Activated naive CD8-positive, alpha-beta T cell treated with anti-CD3 and anti-CD28 coated beads, Interleukin-2, amount 10 ng/mL, durations not matched to agents 7 days and 5 days (primary cell): ENCODE data around the gene TFG. TPM values are rescaled to one million over a fixed set of nuclear protein-coding genes. Genes with fewer than 3 reads are reported as not detected.

Experiments
- ATAC-seq: fragments of 150-1000 bp; cut with Tn5 transposase; one replicate; pipeline ENCODE4 v1.10.0; 2021; ENCODE audit warnings: low read depth, moderate library complexity
- POLR2A ChIA-PET: fragments of 350-600 bp; sonication (Branson Sonifier 250); formaldehyde crosslinking; loops from one replicate; lab custom pipeline; 2021; ENCODE audit warnings: antibody characterized with exemption; lab: Charles Lee
- DNase-seq: peaks from one replicate; pipeline ENCODE4 v3.0.0; 2021
- H3K27ac Mint-ChIP-seq: one replicate; pipeline ENCODE4 v1.8.0; 2022; ENCODE audit warnings: mild to moderate bottlenecking, mixed read lengths
- H3K27me3 Mint-ChIP-seq: one replicate; pipeline ENCODE4 v1.8.0; 2022; ENCODE audit warnings: mild to moderate bottlenecking, moderate library complexity, mixed read lengths
- H3K36me3 Mint-ChIP-seq: one replicate; pipeline ENCODE4 v1.8.0; 2021; ENCODE audit warnings: mild to moderate bottlenecking, mixed read lengths
- H3K4me1 Mint-ChIP-seq: one replicate; pipeline ENCODE4 v1.8.0; 2021; ENCODE audit warnings: mixed read lengths
- H3K4me3 Mint-ChIP-seq: one replicate; pipeline ENCODE4 v1.8.0; 2022; ENCODE audit warnings: mild to moderate bottlenecking, moderate library complexity, mixed read lengths
- H3K9me3 Mint-ChIP-seq: one replicate; pipeline ENCODE4 v1.8.0; 2021; ENCODE audit warnings: mixed read lengths
- total RNA-seq, 2 experiments: library from RNA; stranded (reverse); gene quantifications; one replicate each; pipeline ENCODE4 v1.2.3, GENCODE V29; 2021

The TFG gene
- total RNA-seq, 2 experiments from 2014 or later, result 45.1 to 48.4 TPM

- POLR2A ChIA-PET, result no interaction called here
- Mint-ChIP-seq H3K9me3 (peaks cover 2% of the 10 kb centered on the region), H3K4me1 (no peaks in the 10 kb centered on the region), H3K36me3 (no peaks in the 10 kb centered on the region), H3K4me3 (no peak overlapping the region), H3K27me3 (no peaks in the 10 kb centered on the region), H3K27ac (no peak overlapping the region)
- DNase-seq (no peak), ATAC-seq (no peak)
Observed at GRCh38 chr3:100775226-100775625, 65.9 kb downstream of the TFG start.

- DNase-seq, result no peak
- no peak overlapping the region for H3K4me3 Mint-ChIP-seq
- no peaks in the 10 kb centered on the region for H3K36me3 Mint-ChIP-seq
- no peaks in the 10 kb centered on the region for H3K27me3 Mint-ChIP-seq
- no peak for ATAC-seq
- H3K9me3 Mint-ChIP-seq, result peaks cover 2% of the 10 kb centered on the region
- POLR2A ChIA-PET, result no interaction called here
- no peaks in the 10 kb centered on the region for H3K4me1 Mint-ChIP-seq
- no peak overlapping the region for H3K27ac Mint-ChIP-seq
Observed at GRCh38 chr3:100775669-100776068, 66.4 kb downstream of the TFG start.

GRCh38 chr3:100776097-100776729 lies 66.9 kb downstream of the TFG start:
- H3K4me1 Mint-ChIP-seq, result no peaks in the 10 kb centered on the region
- peaks cover 2% of the 10 kb centered on the region for H3K9me3 Mint-ChIP-seq
- H3K27ac Mint-ChIP-seq, result no peak overlapping the region
- H3K27me3 Mint-ChIP-seq, result no peaks in the 10 kb centered on the region
- H3K4me3 Mint-ChIP-seq, result no peak overlapping the region
- POLR2A ChIA-PET, result no interaction called here
- H3K36me3 Mint-ChIP-seq, result no peaks in the 10 kb centered on the region
- DNase-seq (no peak), ATAC-seq (no peak)

DNA sequence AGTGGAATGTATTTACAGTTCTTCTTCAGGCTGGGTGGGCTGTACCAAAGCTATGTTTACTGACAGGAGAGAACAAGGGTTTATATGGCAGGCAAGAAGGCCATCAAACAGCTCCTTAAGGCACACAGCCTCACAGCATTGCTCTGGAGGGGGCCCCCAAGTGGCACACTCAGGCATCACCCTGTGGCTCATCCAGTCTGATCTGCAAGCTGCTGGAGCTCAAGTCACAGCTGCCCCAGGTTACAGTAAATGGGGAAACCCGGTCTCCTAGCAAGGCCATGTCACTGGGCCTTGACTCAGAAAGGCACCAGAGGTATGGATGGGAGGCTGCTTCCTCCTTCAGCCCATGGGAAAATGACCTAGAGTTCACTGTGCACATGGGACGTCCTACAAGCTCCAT lies 67.5 kb downstream of the TFG start:
- H3K9me3 Mint-ChIP-seq, result peaks cover 2% of the 10 kb centered on the region
- ATAC-seq, result peak; percentile 33
- H3K4me1 Mint-ChIP-seq, result no peaks in the 10 kb centered on the region
- no peak overlapping the region for H3K4me3 Mint-ChIP-seq
- POLR2A ChIA-PET, result no interaction called here
- no peak for DNase-seq
- H3K36me3 Mint-ChIP-seq, result no peaks in the 10 kb centered on the region
- H3K27ac Mint-ChIP-seq, result no peak overlapping the region
- H3K27me3 Mint-ChIP-seq, result no peaks in the 10 kb centered on the region

DNA sequence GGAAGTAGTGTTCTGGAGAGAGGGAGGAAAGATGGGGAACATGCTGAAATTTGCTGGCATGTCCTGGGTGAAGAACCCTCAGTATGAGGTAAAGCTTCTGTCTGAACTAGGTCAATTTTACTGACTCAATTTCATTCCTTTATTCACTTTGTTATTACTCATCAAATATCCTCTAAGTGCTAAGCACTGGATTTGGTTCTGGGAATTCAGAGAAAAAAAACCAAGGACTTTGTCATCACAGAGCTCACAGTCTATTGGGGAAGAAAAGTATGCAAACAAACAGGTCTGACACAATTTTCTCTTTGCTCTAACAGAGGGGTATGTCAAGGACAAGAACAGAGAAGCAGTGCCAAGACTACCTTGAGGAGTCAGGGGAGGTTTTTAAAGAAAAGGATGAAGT lies 68.0 kb downstream of the TFG start:
- no peak overlapping the region for H3K27ac Mint-ChIP-seq
- H3K4me1 Mint-ChIP-seq, result no peaks in the 10 kb centered on the region
- H3K4me3 Mint-ChIP-seq, result no peak overlapping the region
- H3K36me3 Mint-ChIP-seq, result no peaks in the 10 kb centered on the region
- H3K27me3 Mint-ChIP-seq, result no peaks in the 10 kb centered on the region
- peaks cover 2% of the 10 kb centered on the region for H3K9me3 Mint-ChIP-seq
- POLR2A ChIA-PET, result no interaction called here
- DNase-seq (no peak), ATAC-seq (no peak)

DNA sequence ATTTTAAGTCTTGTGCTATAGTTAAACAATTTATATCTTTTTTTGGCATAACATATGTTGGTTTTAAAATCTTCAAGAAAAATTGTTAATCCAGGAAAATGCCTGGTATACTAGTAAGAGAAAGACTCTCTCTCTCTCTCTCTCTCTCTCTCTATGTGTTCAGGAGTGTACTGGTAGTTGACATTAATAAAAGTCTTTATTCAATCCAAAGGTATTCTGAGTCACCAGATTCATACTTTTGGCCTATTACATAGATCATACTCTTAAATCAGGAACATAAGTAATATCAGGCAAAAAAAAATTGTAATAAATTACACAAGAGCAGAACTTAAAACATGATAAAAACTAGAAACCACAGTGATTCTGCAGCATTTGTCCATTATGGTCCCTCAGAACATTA lies 70.2 kb downstream of the TFG start:
- no peak overlapping the region for H3K27ac Mint-ChIP-seq
- POLR2A ChIA-PET, result no interaction called here
- H3K27me3 Mint-ChIP-seq, result no peaks in the 10 kb centered on the region

GRCh38 chr3:100780071-100780622 lies 70.9 kb downstream of the TFG start:
- Mint-ChIP-seq H3K36me3 (no peaks in the 10 kb centered on the region), H3K4me3 (no peak overlapping the region), H3K9me3 (no peaks in the 10 kb centered on the region), H3K4me1 (no peaks in the 10 kb centered on the region), H3K27ac (no peak overlapping the region), H3K27me3 (no peaks in the 10 kb centered on the region)
- no peak for ATAC-seq
- POLR2A ChIA-PET, result no interaction called here
- no peak for DNase-seq

More for the DNA sequence above, 70.2 kb downstream of the TFG start:
- H3K4me3 Mint-ChIP-seq, result no peak overlapping the region
- no peaks in the 10 kb centered on the region for H3K36me3 Mint-ChIP-seq
- no peak for ATAC-seq
- H3K4me1 Mint-ChIP-seq, result no peaks in the 10 kb centered on the region
- H3K9me3 Mint-ChIP-seq, result no peaks in the 10 kb centered on the region
- no peak for DNase-seq

GRCh38 chr3:100781301-100781700 lies 72.0 kb downstream of the TFG start:
- peaks cover 5% of the 10 kb centered on the region for H3K9me3 Mint-ChIP-seq
- H3K36me3 Mint-ChIP-seq, result no peaks in the 10 kb centered on the region
- DNase-seq (no peak), ATAC-seq (no peak)
- H3K27me3 Mint-ChIP-seq, result no peaks in the 10 kb centered on the region
- H3K4me3 Mint-ChIP-seq, result no peak overlapping the region
- POLR2A ChIA-PET, result no interaction called here
- no peak overlapping the region for H3K27ac Mint-ChIP-seq
- H3K4me1 Mint-ChIP-seq, result no peaks in the 10 kb centered on the region

GRCh38 chr3:100782348-100782747 lies 73.1 kb downstream of the TFG start:
- H3K36me3 Mint-ChIP-seq, result no peaks in the 10 kb centered on the region

GRCh38 chr3:100782906-100783305 lies 73.6 kb downstream of the TFG start:
- Mint-ChIP-seq H3K9me3 (peaks cover 5% of the 10 kb centered on the region), H3K4me3 (no peak overlapping the region), H3K27ac (no peak overlapping the region), H3K36me3 (no peaks in the 10 kb centered on the region), H3K4me1 (no peaks in the 10 kb centered on the region), H3K27me3 (no peaks in the 10 kb centered on the region)
- ATAC-seq (no peak), DNase-seq (no peak)
- POLR2A ChIA-PET, result no interaction called here

More at GRCh38 chr3:100782348-100782747, 73.1 kb downstream of the TFG start:
- ATAC-seq (no peak), DNase-seq (no peak)
- H3K9me3 Mint-ChIP-seq, result peaks cover 5% of the 10 kb centered on the region
- POLR2A ChIA-PET, result no interaction called here
- no peak overlapping the region for H3K27ac Mint-ChIP-seq
- no peak overlapping the region for H3K4me3 Mint-ChIP-seq
- no peaks in the 10 kb centered on the region for H3K27me3 Mint-ChIP-seq
- H3K4me1 Mint-ChIP-seq, result no peaks in the 10 kb centered on the region

- H3K36me3 Mint-ChIP-seq, result no peaks in the 10 kb centered on the region
- no peak overlapping the region for H3K27ac Mint-ChIP-seq
- POLR2A ChIA-PET, result no interaction called here
- H3K4me1 Mint-ChIP-seq, result no peaks in the 10 kb centered on the region
- no peak for ATAC-seq
- no peak overlapping the region for H3K4me3 Mint-ChIP-seq
- DNase-seq, result no peak
- peaks cover 5% of the 10 kb centered on the region for H3K9me3 Mint-ChIP-seq
- H3K27me3 Mint-ChIP-seq, result no peaks in the 10 kb centered on the region
Observed at GRCh38 chr3:100783619-100784018, 74.3 kb downstream of the TFG start.

DNA sequence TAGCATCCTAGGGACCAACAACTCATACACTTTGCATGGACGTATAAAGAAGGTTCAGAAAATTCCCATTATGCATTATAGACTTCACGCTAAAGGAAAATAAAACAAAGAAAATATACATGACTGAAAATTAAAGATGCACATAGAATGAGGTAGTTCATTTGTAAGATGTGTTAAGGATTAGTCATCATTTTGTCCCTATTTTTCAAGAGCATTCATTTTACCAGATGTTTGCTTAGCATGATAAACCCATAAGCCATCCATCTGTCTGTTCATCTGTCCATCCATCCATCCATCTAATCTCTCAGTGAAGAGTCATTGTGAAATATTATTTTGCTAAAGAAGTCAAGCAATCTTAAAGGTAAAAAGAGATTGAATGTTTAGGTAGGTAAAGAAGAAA lies 80.3 kb downstream of the TFG start:
- Mint-ChIP-seq H3K9me3 (peaks cover 5% of the 10 kb centered on the region), H3K4me3 (no peak overlapping the region), H3K4me1 (no peaks in the 10 kb centered on the region), H3K27ac (no peak overlapping the region), H3K36me3 (no peaks in the 10 kb centered on the region), H3K27me3 (no peaks in the 10 kb centered on the region)
- DNase-seq (no peak), ATAC-seq (no peak)
- POLR2A ChIA-PET, result no interaction called here

DNA sequence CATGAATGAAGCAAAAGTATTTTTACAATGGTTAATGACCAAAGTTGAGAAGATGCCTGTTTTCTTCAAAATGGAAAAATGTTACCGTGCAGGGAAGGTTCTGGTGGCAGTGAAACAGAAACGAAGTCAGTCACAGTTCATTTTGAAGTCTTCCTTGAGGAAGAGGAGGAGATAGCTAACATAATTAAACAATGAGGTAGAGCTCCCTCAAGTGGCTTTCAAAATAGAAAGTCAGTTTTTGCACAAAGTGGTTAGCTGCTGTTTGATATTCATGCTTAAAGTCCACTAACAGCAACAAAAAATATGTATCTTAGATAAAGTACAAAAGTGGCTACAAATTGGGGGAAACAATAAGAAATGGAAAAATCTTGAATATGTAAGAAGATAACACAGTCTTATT lies 87.3 kb downstream of the TFG start:
- ATAC-seq, result peak; percentile 36
- DNase-seq, result no peak
- no peak overlapping the region for H3K27ac Mint-ChIP-seq
- peaks cover 2% of the 10 kb centered on the region for H3K4me1 Mint-ChIP-seq
- no peaks in the 10 kb centered on the region for H3K9me3 Mint-ChIP-seq
- peak overlapping the region; percentile 60 for H3K4me3 Mint-ChIP-seq
- POLR2A ChIA-PET, result no interaction called here
- no peaks in the 10 kb centered on the region for H3K27me3 Mint-ChIP-seq
- H3K36me3 Mint-ChIP-seq, result no peaks in the 10 kb centered on the region

- DNase-seq (no peak), ATAC-seq (no peak)
- Mint-ChIP-seq H3K9me3 (no peaks in the 10 kb centered on the region), H3K36me3 (no peaks in the 10 kb centered on the region), H3K27me3 (no peaks in the 10 kb centered on the region), H3K4me3 (no peak overlapping the region), H3K27ac (no peak overlapping the region), H3K4me1 (peaks cover 2% of the 10 kb centered on the region)
- POLR2A ChIA-PET, result no interaction called here
Observed at GRCh38 chr3:100798012-100798411, 88.7 kb downstream of the TFG start.
